ENCODE results near the gene ZNF30.

DNA sequence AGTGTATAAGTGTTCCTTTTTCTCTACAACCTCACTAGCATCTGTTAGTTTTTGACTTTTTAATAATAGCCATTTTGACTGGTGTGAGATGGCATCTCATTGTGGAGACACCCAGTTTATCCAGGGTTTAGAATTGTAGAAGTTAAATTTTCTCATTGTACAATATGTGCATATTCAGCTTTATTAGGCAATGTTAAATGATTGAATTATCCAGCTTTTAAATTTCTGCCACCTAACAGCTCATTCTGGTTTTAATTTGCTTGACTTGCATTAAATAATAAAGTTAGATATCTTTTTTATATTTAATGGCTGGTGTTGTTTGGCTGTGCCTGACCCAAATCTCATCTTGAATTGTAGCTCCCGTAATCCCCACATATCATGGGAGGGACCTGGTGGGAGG lies 46.7 kb upstream of the ZNF30 start:
- TF ChIP-seq POLR2A (IDR thresholded peaks at IDR 0.05; ENCODE audit: low read length) (no peak), GATA1 (IDR thresholded peaks at IDR 0.05; ENCODE audit: low read depth, low read length) (no peak)
